DMS 273 (cell line): Measurements from ENCODE around the gene PDE2A.

Experiments
- DNase-seq: peaks from one replicate; lab custom pipeline; 2025; ENCODE audit not compliant: unreplicated experiment; lab: John Stamatoyannopoulos, UW

The PDE2A gene

DNA sequence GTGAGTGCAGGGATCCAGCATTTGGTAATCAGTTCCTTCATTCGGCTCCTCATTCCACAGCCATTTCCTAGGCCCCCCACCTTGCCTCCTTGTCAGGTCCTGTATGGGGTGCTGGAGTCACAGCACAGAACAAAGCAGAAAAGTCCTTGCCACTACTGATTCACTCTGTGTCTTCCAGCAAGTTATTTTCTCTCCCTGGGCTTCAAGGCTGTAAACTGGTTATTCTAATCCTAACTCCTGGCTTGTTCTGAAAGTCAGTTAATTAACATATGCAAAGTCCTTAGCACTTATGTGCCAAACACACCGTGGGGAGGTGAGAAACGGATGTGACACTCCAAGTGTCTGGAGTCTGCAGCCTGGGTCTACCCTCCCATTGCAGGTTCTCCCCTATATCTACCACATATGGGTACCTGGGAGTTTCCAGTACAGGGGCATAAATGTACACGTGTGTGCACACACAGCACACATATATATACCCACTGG, 30.6 kb upstream of the PDE2A start:
- DNase-seq, result no peak

DNA sequence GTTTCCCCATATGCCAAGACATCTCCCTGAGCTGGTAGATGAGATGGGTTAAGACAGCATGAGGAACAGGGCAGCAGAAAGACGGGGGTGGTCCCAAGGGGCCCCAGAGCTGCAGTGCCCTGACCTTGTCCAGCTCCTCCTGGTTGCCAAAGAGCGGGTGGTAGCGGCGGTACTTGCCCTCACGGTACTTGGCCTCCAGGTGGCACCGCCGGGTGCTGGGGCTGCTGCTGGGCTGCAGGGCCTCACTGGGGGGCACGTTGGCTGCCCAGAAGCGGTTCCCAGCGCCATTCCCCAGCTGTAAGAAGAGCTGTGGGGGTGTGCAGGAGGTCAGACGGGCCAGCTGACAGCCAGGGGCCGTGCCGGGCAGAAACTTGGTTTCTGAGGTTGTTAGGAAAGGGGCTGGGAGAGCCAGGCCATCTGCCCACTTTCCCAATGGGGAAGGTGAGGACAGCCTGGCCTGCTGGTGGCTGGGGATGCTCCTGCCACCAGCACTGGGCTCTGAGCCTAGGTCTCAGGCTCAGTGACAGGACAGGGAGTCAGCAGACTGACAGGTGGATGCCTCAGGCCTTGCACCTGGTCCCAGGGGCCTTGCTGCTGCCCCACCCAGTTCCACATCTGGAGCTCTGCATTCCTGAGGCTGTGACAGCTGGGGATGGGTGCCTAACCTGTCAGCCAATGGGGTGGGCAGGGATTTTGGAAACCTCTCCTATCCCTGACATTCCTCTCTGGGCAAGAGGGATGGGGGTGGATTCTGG, 30.0 kb upstream of the PDE2A start:
- DNase-seq, result peak; percentile 18

DNA sequence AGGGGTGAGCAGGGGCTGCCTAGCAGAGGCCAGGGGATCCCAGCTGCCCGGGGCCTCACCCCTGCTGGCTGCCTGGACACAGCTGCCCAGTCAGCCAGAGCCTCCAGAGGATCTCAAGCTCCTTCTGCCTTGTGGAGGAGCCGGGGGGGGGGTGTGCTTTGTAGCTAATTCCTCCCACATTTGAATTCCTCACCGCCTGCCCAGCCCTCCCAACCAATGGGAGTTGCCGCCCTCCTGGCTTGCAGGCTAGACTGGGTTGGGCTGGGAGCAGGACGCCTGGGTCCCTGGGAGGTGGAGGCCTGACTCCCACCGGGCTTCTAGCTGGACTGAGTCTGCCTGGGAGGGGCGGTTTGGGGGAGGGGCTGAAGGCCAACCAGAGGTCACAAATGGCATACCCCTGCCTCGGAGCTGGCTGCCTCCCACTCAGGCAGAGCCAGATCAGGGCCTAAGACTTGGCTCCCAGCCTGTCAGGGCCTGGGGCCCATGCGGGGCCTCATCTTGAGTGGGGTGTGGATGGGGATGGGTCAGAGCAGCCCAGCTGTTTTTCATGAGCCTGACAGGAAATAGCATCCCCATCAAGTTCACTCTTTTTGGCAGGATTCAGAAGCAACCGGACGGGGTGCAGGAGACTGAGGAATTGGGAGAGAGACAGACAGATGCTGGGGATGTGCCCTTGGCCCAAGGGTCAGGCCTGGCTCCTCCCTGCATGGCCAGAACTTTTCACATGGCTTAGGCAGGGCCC, 29.2 kb upstream of the PDE2A start:
- DNase-seq, result no peak

DNA sequence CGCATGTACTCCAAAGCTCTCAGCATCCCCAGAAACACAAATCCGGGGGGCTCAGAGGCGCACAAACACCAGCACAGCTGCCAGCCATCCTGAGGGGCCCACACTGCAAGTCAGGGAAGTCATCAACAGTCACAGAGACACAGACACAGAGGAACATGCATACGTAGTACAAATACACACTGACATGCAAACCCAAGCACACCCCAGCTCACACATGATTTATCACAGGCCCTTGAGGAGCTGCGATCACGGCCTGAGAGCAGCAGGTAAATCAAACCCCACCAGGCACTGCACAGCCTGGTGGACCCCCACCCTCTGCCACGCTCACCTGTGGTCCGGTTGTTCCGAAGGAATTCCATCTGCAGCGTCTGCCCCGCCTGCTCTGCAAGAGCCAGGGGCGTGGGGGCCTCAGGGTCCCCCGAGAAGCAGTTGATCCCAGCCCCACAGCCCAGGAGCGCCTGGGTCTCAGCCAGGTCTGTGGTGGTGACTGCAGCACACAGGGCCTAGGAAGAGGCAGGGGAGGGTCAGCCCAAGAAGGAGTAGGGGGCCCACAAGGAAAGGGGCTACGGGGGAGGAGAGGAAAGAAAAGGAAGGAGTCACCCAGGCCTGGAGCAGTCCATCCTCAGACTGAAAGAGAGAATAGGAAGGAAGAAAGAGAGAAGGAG, 28.5 kb upstream of the PDE2A start:
- no peak for DNase-seq

DNA sequence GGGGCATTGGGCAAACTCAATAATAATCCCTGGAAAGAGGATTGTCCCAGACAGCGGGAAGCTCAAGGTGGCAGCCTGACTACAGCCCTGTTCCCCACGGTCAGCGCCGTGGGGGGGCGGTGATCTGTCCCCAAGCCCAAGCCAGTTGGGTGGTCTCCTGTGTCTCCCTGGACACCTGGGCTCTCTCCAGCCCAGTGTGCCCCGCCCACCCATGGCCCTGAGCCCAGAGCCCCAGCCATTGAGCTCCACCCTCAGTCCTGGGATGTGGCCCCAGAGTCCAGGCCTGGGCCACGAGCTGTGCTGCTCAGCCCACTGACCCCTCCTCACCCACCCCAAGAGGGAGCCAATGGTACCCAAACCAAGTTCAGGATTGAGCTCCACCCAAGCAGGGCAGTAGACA, 27.9 kb upstream of the PDE2A start:
- DNase-seq, result no peak

DNA sequence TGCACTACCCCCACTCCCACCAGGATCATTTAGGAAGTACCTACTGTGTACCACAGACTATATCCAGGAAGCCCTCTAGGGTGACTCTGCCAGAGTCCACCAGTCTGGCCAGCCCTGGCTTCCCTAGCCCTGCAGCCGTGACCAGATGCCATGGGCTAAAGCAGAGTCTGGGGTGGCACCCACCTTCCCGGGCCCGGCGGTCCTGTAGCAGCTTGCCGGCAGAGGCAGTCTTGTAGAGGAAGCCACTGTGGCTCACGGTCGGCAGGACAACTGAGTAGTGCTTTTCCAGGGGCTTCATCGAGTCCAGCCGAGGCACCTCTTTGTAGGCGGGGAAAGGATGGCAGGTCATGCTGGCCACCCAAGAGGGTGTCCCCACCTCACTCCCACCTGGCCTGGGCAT, 27.2 kb upstream of the PDE2A start:
- no peak for DNase-seq

DNA sequence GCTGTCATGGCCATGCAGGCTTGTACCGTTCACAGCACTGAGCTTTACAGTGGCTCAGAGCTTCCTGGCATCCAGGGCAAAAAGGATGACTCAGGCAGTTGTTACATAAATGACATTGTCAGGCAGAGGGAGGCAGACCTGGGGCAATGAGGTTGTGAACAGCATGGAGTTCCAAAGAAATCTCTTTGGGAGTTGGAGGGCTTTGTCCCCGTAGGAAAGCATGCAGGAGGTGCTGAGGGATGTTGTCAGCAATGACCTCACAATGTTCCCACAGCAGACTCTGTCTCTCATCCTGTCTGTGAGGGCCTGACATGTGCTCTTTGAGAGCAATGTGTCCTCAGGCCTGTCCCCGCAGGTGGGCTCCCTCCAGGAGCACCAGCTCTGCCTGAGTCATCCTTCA, 25.9 kb upstream of the PDE2A start:
- no peak for DNase-seq

DNA sequence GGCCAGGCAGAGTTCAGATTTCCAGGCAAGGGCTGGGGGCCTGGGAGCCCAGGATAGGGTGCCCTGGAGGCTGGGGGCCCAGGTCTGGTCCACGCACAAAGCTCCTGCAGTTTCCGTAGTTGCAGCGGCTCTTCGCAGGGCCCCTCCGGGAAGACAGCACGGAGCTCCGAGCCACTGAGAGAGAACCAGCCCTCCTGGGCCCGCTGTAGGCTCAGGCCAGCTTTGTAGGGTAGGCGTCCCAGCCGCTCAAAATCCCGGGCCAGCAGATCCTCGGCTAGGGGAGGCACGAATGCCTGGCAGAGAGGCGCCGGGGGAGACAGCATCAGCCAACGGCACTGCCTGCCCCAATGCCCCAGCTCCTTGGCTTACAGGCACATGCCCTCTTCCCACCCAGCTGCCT, 23.6 kb upstream of the PDE2A start:
- DNase-seq, result no peak

DNA sequence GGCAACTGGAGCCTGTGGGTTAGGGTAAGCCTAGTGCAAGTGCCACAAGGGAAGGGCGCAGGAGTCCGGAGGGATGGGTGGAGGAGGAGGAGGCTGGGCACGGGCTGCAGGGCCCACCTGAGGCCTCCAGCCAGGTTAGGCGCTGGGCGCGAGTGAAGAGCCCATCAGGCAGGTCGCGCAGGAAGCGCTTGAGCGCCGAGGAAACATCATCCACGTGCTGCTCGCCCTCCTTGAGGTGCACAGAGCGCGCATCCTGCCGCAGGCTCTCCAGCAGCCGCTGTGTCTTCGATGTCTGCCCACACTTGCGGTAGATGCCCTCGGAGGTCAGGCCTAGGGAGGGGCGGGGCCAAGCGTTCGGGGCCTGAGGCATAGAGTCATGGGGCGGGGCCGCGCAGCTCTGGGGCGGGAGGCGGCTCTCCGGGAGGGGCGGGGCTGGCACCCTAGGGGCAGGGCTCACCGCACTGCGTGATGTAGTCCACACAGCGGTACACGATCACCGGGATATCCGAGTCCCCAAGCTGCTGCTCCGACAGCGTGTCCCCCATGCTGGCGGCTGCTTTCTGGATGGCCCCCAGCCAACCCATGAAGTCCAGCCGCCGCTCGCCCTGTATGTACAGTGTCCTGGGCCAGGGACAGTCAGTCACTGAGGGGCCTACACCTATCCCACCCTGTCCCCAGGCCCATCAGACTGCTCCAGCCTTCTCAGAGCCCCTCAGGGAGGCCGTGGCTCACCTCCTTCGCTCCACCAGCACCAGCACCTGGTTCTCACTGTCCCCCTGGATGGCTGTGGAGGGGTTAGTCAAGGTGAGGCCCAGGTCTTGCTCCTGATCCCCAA, 22.9 kb upstream of the PDE2A start:
- DNase-seq, result no peak

DNA sequence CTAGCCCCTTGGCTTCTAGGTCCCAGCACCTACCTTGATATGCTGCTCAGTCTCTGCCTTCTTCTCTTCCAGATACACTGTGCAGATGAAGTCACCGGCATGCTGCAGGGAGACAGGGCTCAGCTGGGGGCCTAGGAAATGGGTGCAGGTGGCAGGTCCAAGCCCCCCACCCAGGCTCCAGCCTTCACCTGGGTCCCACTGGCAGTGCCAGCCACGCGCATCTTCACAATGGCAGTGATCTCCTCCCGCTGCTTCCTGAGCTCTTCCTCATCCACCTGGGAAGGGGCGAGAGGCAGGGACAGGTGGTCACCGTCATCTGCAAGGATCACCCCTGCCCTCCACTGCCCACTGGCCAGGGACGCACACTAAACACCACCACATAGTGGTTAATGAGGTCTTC, 21.1 kb upstream of the PDE2A start:
- no peak for DNase-seq

DNA sequence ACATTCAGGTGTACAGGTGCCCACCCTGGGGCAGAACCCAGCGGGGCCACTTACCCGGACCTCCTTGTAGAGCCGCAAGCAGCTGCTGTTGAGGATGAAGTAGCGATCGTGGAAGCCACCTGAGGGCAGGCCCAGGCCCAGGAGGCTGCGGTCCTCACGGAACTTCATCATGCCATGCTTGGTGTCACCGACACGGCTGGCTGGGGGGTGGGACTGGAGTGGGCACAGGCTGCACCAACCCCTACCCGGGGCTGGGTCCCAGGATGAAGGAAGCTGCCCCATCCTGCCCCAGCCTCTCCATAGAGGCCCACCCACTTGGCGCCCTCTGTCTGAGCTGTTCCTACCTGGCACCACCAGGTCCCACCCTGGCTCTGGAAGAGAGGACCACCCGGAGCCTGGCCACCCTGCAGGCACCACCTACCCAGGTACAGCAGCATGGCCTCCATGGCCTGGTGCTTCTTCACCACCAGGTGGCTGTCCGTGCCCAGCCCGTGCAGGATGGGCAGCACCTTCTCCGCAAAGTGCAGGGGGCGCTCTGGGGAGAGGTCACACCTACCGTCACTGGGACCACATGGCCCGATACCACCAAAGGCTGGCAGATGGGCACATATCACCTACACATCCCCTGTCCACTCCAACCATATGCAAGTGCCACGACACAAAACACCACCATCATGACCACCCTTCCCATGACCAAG, 19.2 kb upstream of the PDE2A start:
- DNase-seq, result no peak

DNA sequence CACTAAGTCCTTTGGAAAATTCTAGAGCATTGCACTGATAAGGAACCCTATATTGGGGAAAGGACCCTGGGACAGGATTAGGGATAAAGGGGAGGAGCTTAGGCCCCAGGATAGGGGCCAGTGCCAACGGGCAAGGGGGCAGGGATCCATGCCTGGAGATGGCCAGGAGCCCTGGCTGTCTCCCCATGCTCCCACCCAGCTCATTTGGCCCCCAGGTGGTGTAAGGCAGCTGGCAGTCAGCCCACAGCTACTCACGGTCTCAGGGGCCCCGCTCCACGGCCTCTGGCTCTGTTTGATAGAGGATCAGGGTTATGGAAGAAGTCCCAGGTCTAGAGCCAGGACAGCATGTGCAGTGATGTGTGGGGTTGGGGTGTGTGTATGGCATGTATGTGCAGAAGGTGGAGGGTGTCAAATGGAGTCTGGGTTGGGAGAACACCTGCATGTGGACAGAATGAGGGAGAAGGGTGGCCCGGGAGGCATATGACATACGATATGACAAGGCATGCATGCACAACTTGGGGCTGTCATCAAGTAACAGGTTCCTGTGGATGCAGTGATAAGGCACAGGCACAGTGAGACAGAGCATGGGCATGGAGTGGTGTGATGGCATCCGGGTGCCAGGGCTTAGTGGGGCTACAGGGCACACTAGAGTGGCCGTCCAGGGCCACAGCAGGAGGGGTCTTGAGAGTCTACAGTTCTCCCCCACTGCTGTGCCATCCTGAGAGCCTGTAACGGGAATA, 18.4 kb upstream of the PDE2A start:
- DNase-seq, result no peak

DNA sequence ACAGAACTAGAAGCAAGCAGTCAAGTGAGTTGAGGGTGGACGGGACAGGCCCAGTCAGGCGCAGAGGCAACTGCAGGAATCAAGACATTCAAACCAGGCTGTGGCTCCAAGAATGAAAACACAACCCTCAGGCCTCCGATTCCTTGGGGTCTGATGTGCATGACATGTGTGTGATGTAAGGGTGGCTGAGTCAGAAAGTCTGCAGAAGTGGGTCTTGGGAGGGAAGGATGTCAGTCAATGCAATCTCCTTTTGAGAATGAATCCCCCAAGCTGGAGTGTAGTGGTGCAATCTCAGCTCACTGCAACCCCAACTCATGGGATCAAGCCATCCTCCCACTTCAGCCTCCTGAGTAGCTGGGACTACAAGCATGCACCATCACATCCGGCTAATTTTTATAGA, 15.9 kb upstream of the PDE2A start:
- DNase-seq, result no peak

DNA sequence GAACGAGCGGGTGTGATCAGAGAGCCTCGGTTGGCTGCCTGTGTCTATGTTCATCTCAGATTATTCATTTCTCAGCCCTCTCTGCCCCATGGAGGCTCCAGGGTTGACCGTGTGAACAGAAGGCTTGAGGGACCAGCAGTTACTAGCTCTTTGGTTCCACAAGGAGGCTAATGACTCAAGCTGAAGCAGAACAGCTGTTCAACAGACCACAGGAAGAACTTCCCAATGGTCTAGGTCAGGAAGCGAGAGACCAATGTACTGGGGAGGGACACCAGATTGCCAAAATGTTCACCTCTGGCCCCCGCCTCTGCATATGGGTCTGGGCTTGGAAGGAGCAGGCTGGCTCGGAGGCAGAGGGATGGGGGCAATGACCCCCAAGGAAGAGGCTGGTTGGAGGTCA, 14.7 kb upstream of the PDE2A start:
- DNase-seq, result no peak

DNA sequence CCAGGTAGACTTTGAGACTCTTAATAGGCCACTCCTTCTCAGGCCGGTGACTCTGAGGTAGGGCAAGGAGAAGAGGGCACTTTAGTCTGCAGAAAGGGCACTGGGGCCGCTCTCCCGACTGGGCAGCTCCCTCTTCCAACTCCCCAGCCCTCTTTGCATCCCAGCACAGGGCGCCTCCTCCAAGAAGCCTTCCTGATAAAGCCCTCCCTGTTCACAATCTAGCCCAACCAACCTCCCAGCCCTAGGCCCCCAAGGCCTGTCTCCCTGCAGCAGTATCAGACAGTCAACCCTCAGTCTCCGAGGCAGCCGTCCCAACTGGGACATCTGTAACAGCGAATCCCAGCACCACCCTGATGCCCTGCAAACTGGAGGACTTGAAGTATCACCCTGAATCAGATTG, 14.3 kb upstream of the PDE2A start:
- DNase-seq, result no peak

DNA sequence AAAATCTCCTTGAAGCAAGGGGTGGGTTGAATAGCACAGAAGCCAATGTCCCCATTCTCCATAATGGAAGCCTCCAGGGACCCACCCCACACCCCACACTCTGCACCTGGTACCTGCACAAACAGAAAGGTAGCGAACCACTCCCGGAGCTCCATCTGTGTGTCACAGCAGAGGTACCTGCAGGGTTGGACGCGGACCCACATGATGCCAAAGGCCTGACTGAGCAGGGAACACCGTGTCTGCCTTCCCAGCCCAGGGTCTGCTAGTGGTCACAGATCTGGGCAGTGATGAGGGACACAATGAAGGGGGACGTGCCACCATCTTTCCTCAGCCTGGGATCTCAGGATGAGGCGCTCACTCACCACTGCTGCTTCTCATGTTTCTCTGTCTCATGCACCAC, 13.1 kb upstream of the PDE2A start:
- DNase-seq, result no peak

DNA sequence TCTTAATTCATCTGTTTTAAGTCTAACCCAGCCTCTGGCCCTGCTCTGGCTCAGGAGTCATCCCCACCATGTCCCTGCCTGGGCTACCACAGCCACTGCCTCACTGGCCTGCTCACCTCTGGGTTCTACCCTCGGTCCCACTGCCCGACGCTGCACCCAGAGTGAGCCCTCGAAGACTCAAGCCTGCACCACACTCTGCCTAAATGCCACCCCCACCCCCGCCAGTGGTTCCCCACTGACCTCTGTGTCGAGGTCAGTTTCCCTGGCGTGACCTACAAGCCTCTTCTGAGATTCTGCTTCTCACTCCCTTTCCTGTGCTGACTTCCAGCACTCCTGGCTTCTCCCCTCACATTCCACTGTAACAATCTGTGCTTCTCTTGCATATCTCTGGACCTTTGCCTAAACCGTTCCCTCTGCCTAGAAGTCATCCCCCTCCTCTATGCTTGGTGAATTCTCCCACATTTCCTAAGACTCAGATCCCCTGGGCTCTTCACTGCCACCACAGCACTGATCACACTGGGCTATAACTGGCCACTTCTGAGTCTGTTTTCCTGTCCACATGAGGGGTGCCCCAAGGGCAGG, 12.5 kb upstream of the PDE2A start:
- no peak for DNase-seq

DNA sequence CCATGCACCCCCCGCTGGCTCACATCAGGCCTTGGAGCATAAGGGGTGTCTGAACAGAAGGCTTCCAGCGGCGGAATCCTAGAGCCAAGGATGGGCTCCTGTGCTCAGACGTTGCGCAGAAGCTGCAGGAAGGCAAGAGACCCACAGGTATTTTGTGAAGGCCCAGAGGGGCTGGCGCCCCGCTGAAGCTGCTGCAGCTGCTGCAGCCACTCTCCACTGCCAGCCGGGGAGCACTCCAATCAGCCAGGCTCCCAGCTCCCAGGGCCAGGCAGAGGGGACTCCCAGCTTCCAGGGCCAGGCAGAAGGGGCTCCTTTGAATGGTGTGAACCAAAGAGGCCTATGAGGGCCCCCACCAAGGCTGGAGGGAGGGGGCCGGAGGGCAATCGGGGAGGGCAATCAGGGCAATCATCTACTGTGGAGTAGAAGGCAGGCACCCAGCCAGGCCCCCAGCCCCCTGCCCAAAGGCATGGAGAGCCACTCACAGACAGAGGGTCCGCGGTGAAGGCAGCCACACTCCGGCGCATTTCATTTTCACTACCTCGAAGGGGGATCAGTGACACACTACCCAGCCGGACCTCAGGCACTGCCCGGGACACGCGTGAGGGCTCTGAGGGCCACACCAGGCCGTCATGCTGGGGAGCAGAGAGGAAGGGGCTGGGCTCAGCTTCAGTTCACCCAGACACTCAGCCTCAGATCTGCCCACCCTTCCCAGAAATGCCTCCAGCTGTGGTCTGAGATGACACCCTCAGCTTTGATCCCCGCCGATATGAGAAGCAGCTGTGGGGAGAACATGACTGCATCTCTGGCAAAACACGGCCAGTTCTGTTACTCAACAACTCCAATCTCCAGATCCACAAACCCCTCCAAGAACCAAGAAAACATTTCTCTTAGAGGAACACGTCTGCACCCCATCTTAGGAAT, 11.6 kb upstream of the PDE2A start:
- DNase-seq, result no peak
